HepG2 (cell line): ENCODE results near the gene IFNAR2. TPM values are rescaled to one million over a fixed set of nuclear protein-coding genes. Genes with fewer than 3 reads are reported as not detected.
A peak's percentile ranks its signal among the peaks of the same experiment; 100 is the strongest.

Source experiments
- ATAC-seq: fragments of 200-7000 bp; cut with Tn5 transposase; 3 replicates; pipeline ENCODE4 v1.9.1; 2020; ENCODE audit warnings: mild to moderate bottlenecking, moderate library complexity
- BruUV-seq: library from RNA; stranded (reverse); fragments of 400-500 nt; replicated peaks from 2 replicates; lab custom pipeline; 2021; lab: Mats Ljungman, UMichigan
- CTCF ChIA-PET: fragments of 300-600 bp; formaldehyde crosslinking; extraction: SDS; loops from one replicate; lab custom pipeline; 2021; ENCODE audit warnings: low total read pairs, inconsistent platforms, low intra/inter-chr PET ratio; lab: Yijun Ruan, JAX
- POLR2A ChIA-PET: fragments of 350-600 bp; sonication (Branson Sonifier 250); formaldehyde crosslinking; loops from one replicate; lab custom pipeline; 2020; ENCODE audit warnings: antibody characterized with exemption, inconsistent platforms; lab: Yijun Ruan, JAX
- DNase-seq: peaks from one replicate; pipeline ENCODE4 v3.0.0-alpha.2; 2015; ENCODE audit warnings: low spot score
- FAIRE-seq: peaks from 3 replicates; lab custom pipeline; 2011; peaks lifted over from hg19 to GRCh38; lab: Jason Lieb, UNC
- H2AFZ ChIP-seq: one replicate; pipeline ENCODE4 v1.6.1; 2011; ENCODE audit warnings: low read length, inconsistent platforms
- H3K27ac ChIP-seq: fragments of 300-600 bp; 3 replicates; pipeline ENCODE4 v1.8.0; 2011; ENCODE audit warnings: mixed run types, mild to moderate bottlenecking, mixed read lengths, low read length, inconsistent platforms; ENCODE audit not compliant: insufficient read depth; ENCODE audit errors: extremely low read length
- H3K27me3 ChIP-seq, 2 experiments: fragments of 200-600 bp in 1 of 2; 2 replicates in 1 of 2; 3 replicates in 1 of 2; pipeline versions ENCODE4 v1.6.0 to v1.8.0; 2011; ENCODE audit warnings: low read length in 2 of 2, mild to moderate bottlenecking in 2 of 2, moderate library complexity in 2 of 2, inconsistent platforms in 1 of 2; ENCODE audit not compliant: insufficient read depth in 2 of 2, control insufficient read depth in 1 of 2
- H3K36me3 ChIP-seq, 2 experiments: fragments of 200-600 bp in 1 of 2; replicated peaks in 1 of 2; 2 replicates in 1 of 2; 3 replicates in 1 of 2; pipeline versions ENCODE4 v1.5.1 to v1.8.0; 2011; ENCODE audit warnings: low read length in 2 of 2, inconsistent platforms in 1 of 2; ENCODE audit not compliant: insufficient read depth in 2 of 2, control insufficient read depth in 1 of 2
- H3K4me1 ChIP-seq: 2 replicates; pipeline ENCODE4 v1.5.1; 2012; ENCODE audit warnings: low read length, inconsistent platforms; ENCODE audit not compliant: insufficient read depth
- H3K4me2 ChIP-seq: 2 replicates; pipeline ENCODE4 v1.6.0; 2011; ENCODE audit warnings: low read depth, low read length, inconsistent platforms
- H3K4me3 ChIP-seq, 3 experiments: fragments of 200-600 bp in 1 of 3; sonication (generic), shearing (Covaris generic) in 1 of 3; replicated peaks in 1 of 3; 2 replicates each; pipeline ENCODE4 v1.5.1; 2011 to 2016; ENCODE audit warnings: low read length in 3 of 3, inconsistent platforms in 2 of 3, low read depth in 2 of 3, mild to moderate bottlenecking in 2 of 3, control low read depth in 1 of 3, mixed read lengths in 1 of 3; ENCODE audit not compliant: insufficient read depth in 1 of 3
- H3K79me2 ChIP-seq: one replicate; pipeline ENCODE4 v1.6.1; 2011; ENCODE audit warnings: low read length, inconsistent platforms; ENCODE audit not compliant: insufficient read depth
- H3K9ac ChIP-seq: 2 replicates; pipeline ENCODE4 v1.6.0; 2011; ENCODE audit warnings: mild to moderate bottlenecking, low read depth, low read length, inconsistent platforms; ENCODE audit not compliant: insufficient read depth
- H3K9me3 ChIP-seq: 2 replicates; pipeline ENCODE4 v1.5.1; 2012; ENCODE audit warnings: mild to moderate bottlenecking, low read length
- H4K20me1 ChIP-seq: 2 replicates; pipeline ENCODE4 v1.6.0; 2011; ENCODE audit warnings: inconsistent platforms, mild to moderate bottlenecking, low read length, moderate library complexity; ENCODE audit not compliant: insufficient read depth
- CCAR2 ChIP-seq: fragments of 200-400 bp; formaldehyde crosslinking; optimal IDR thresholded peaks from 2 replicates; pipeline ENCODE3; 2018; ENCODE audit warnings: low read depth, mild to moderate bottlenecking, low read length, moderate library complexity
- NPAS2 ChIP-seq: sonication (generic); formaldehyde crosslinking; IDR thresholded peaks from 2 replicates; pipeline ENCODE4 v1.8.0; 2022; ENCODE audit warnings: mild to moderate bottlenecking, missing genetic modification reagents, borderline replicate concordance
- SCMH1 ChIP-seq: sonication (generic); formaldehyde crosslinking; IDR thresholded peaks from 2 replicates; pipeline ENCODE4 v1.9.0; 2021; ENCODE audit warnings: missing genetic modification reagents, mild to moderate bottlenecking, borderline replicate concordance
- ZNF24 ChIP-seq: fragments of 450-650 bp; IDR thresholded peaks from 2 replicates; pipeline ENCODE4 v1.6.1; 2017; ENCODE audit warnings: antibody characterized with exemption, mild to moderate bottlenecking
- ZNF343 ChIP-seq: sonication (generic); formaldehyde crosslinking; IDR thresholded peaks from 2 replicates; pipeline ENCODE4 v1.4.0; 2020; ENCODE audit warnings: mild to moderate bottlenecking, missing genetic modification reagents
- ZNF383 ChIP-seq: sonication (generic); formaldehyde crosslinking; IDR thresholded peaks from 2 replicates; pipeline ENCODE4 v1.4.0; 2020; ENCODE audit warnings: missing genetic modification reagents, mild to moderate bottlenecking, borderline replicate concordance
- ZNF460 ChIP-seq: sonication (generic); formaldehyde crosslinking; IDR thresholded peaks from 2 replicates; pipeline ENCODE4 v1.5.1; 2020; ENCODE audit warnings: missing genetic modification reagents, mild to moderate bottlenecking, borderline replicate concordance
- WGBS: methylation state at CpG from one replicate; pipeline ENCODE4 v1.1.6; 2017; ENCODE audit warnings: low lambda C conversion rate; 5-methylcytosine and 5-hydroxymethylcytosine counted together
- in situ Hi-C: cut with HindIII; loops from 2 replicates; pipeline ENCODE4 v1.10.0; 2017; ENCODE audit warnings: low pct_unique_long_range_greater_than_20kb; ENCODE audit not compliant: extremely low pct_ligation_motif_present
- intact Hi-C: fragments of 100-400 bp; cut with micrococcal nuclease; formaldehyde crosslinking; loops from one replicate; pipeline ENCODE4 v1.10.0; 2022; ENCODE audit not compliant: unreplicated experiment
- polyA plus RNA-seq, 8 experiments: library from polyadenylated mRNA; depleted of rRNA in 3 of 8; stranded (reverse) in 7 of 8; unstranded in 1 of 8; fragments of >200 nt; fragmentation: Illumina TruSeq in 4 of 8; extraction: Trizol in 4 of 8; gene quantifications; 2 replicates each; pipeline versions ENCODE4 v1.2.1 to v1.2.3, GENCODE V29; 2011 to 2016; ENCODE audit warnings: low read depth in 4 of 8, missing spikeins in 1 of 8, mixed read lengths in 1 of 8; ENCODE audit not compliant: insufficient read depth in 1 of 8
- total RNA-seq, 5 experiments: library from RNA; depleted of rRNA; stranded (reverse); fragments of >200 nt; fragmentation: Illumina TruSeq; extraction: Trizol; gene quantifications; 2 replicates each; pipeline ENCODE4 v1.2.3, GENCODE V29; 2016; ENCODE audit warnings: low read depth in 1 of 5

The IFNAR2 gene
- total and polyA plus RNA-seq, 2 of the 13 experiments (the other 11 are each of a cell fraction or from before 2014, with no cell fraction given), result 5.1 to 24.1 TPM

DNA sequence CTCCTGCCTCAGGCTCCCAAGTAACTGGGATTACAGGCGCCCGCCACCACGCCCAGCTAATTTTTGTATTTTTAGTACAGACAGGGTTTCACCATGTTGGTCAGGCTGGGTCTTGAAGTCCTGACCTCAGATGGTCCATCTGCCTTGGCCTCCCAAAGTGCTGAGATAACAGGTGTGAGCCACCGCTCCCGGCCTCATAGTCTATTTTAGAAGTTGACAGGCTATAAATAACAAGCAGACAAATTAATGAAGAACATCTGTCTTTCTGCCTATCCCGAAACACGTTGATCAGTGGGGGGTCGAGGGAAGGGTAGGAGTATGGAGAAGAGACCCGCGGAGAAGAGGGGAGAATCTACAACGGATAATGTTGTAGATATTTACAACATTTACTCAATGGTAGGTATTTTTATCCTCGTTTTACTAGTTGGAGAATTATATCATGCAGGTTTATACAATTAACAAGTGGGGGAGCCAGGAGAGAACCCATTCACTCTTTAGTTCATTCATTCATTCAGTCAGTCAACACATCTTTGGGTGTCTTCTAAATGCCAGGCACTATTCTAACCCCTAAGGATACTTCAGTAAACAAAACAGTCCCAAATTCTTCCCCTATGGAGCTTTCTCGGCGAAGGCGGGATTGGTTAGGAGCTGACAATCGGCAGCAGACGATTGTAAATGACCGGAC lies 497 bp upstream of the IFNAR2 start:
- WGBS, result 39% methylated on average over 18 of the region's 18 CpGs
- CTCF ChIA-PET, result no interaction called here
- no peak for DNase-seq
- Histone ChIP-seq H3K4me1 (peaks cover 77% of the 10 kb centered on the region), H3K9me3 (no peaks in the 10 kb centered on the region), H3K36me3 (no peaks in the 10 kb centered on the region)
- intact Hi-C loops, result no loop called here
- TF ChIP-seq NPAS2 (CRISPR knock-in tag), result no peak
- TF ChIP-seq ZNF343, result 0 out of 2 replicates have a peak, but pooled peaks have one; percentile 25
- TF ChIP-seq CCAR2, result no peak
- 0 out of 2 replicates have a peak, but pooled peaks have one; percentile 20 for TF ChIP-seq ZNF383 (CRISPR knock-in tag)
- TF ChIP-seq ZNF24, result peak; percentile 80
- no peak for TF ChIP-seq SCMH1 (CRISPR knock-in tag)
- peak; percentile 29; the same call in 1 of the 2 replicates for TF ChIP-seq ZNF460 (CRISPR knock-in tag)
- TF ChIP-seq, all 625 proteins: peak for 4
- POLR2A ChIA-PET, result interaction anchor here (1.9 kb wide), 1 partner anchor 37 kb away, joined by 4 read pairs; the partner anchor contains the start of gene IL10RB
- H4K20me1 ChIP-seq, result no peaks in the 10 kb centered on the region
- FAIRE-seq (no peak), ATAC-seq (no peak)
- no peaks in the 10 kb centered on the region; a peak in 1 of 5 replicates for H3K27me3 ChIP-seq
- BruUV-seq, result no TSS peak
- no peak overlapping the region for H3K27ac ChIP-seq
- peak overlapping the region; percentile 15 to 97 (median 87); a peak in 5 of 6 replicates for H3K4me3 ChIP-seq
- H3K9ac ChIP-seq, result peak overlapping the region; percentile 38; the same call in 1 of the 2 replicates
- H3K4me2 ChIP-seq, result peak overlapping the region; percentile 84
- in situ Hi-C loops, result no loop called here
- H2AFZ ChIP-seq, result no peak overlapping the region
- peaks cover 27% of the 10 kb centered on the region for H3K79me2 ChIP-seq
